ENCODE results near the gene DOCK1.

DNA sequence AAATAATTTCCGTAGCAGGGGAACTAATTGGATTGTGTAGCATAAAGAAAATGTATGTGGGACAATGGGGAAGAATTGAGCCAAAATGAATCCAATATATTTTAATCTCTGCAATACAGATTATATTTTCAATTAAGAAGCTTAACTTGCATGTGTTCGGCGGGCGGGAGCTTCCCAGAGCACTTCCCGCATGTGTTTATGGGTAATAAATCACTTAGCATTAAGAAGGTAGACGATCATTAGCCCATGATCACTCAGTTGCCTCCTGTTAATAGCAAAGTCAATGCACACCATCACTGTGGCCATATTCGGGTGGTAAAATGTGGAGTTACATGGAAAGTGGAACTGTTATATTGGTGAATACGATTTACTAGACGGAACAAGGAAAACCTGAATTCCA is 414.0 kb downstream of the DOCK1 start:
- TF ChIP-seq, protein P1, sequence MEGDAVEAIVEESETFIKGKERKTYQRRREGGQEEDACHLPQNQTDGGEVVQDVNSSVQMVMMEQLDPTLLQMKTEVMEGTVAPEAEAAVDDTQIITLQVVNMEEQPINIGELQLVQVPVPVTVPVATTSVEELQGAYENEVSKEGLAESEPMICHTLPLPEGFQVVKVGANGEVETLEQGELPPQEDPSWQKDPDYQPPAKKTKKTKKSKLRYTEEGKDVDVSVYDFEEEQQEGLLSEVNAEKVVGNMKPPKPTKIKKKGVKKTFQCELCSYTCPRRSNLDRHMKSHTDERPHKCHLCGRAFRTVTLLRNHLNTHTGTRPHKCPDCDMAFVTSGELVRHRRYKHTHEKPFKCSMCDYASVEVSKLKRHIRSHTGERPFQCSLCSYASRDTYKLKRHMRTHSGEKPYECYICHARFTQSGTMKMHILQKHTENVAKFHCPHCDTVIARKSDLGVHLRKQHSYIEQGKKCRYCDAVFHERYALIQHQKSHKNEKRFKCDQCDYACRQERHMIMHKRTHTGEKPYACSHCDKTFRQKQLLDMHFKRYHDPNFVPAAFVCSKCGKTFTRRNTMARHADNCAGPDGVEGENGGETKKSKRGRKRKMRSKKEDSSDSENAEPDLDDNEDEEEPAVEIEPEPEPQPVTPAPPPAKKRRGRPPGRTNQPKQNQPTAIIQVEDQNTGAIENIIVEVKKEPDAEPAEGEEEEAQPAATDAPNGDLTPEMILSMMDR (IDR thresholded peaks at IDR 0.05), result no peak
- TF ChIP-seq POLR2AphosphoS5 (IDR thresholded peaks at IDR 0.05), result no peak
- no peak for TF ChIP-seq EP300 (IDR thresholded peaks at IDR 0.05)
- TF ChIP-seq POLR2A (IDR thresholded peaks at IDR 0.05), result no peak
